ENCODE data around the gene KBTBD4.

DNA sequence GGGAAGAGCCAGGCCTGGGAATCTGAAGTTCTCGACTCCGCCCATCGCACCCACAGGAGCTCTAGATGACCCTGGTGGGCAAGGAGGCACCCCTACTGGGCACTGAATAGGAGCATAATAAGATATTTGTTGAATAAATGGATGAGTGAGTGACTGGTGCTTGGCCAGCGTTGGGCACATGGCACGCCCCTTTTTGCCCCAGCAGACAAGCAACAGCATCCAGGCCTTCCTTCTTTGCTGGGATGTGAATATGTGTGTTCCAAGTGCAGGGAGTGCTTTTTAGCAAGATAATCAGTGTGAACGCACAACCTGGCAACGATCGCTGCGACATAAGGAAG lies 25.4 kb downstream of the KBTBD4 start:
- TF ChIP-seq, protein P1, sequence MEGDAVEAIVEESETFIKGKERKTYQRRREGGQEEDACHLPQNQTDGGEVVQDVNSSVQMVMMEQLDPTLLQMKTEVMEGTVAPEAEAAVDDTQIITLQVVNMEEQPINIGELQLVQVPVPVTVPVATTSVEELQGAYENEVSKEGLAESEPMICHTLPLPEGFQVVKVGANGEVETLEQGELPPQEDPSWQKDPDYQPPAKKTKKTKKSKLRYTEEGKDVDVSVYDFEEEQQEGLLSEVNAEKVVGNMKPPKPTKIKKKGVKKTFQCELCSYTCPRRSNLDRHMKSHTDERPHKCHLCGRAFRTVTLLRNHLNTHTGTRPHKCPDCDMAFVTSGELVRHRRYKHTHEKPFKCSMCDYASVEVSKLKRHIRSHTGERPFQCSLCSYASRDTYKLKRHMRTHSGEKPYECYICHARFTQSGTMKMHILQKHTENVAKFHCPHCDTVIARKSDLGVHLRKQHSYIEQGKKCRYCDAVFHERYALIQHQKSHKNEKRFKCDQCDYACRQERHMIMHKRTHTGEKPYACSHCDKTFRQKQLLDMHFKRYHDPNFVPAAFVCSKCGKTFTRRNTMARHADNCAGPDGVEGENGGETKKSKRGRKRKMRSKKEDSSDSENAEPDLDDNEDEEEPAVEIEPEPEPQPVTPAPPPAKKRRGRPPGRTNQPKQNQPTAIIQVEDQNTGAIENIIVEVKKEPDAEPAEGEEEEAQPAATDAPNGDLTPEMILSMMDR (IDR thresholded peaks at IDR 0.05; ENCODE audit: insufficient read depth, low read length, poor library complexity, severe bottlenecking) = no peak
- no peak for TF ChIP-seq EZH2phosphoT487 (conservative IDR thresholded peaks at IDR 0.05; ENCODE audit: low read length)
